Endothelial cell of umbilical vein (primary cell): Measurements from ENCODE around the gene COX7A2L. TPM values are rescaled to one million over a fixed set of nuclear protein-coding genes. Genes with fewer than 3 reads are reported as not detected.

Source experiments
- BruUV-seq: library from RNA; stranded (reverse); fragments of 400-500 nt; replicated peaks from 2 replicates; lab custom pipeline; 2021; lab: Mats Ljungman, UMichigan
- CTCF ChIA-PET: fragments of 300-600, 350-600 bp; sonication (Branson Sonifier 250); formaldehyde crosslinking; loops from one replicate; lab custom pipeline; 2021; ENCODE audit warnings: antibody characterized with exemption, inconsistent platforms; lab: Charles Lee
- POLR2A ChIA-PET: fragments of 300-600, 350-600 bp; sonication (Branson Sonifier 250); formaldehyde crosslinking; loops from one replicate; lab custom pipeline; 2021; ENCODE audit warnings: antibody characterized with exemption, inconsistent platforms; lab: Charles Lee
- DNase-seq: peaks from one replicate; pipeline ENCODE4 v3.0.0-alpha.2; 2011; ENCODE audit warnings: low read depth, low spot score
- FAIRE-seq: peaks from 2 replicates; lab custom pipeline; 2011; peaks lifted over from hg19 to GRCh38; lab: Jason Lieb, UNC
- H2AFZ ChIP-seq: 2 replicates; pipeline ENCODE4 v1.6.0; 2012; ENCODE audit warnings: low read depth, low read length, control low read depth, inconsistent platforms
- H3K27ac ChIP-seq: 2 replicates; pipeline ENCODE4 v1.5.1; 2011; ENCODE audit warnings: low read depth, mild to moderate bottlenecking, control low read depth, low read length, moderate library complexity; ENCODE audit not compliant: insufficient read depth
- H3K27me3 ChIP-seq, 2 experiments: 2 replicates each; pipeline versions ENCODE4 v1.6.0 to v1.6.1; 2011; ENCODE audit warnings: low read length in 2 of 2, mixed read lengths in 1 of 2; ENCODE audit not compliant: control insufficient read depth in 2 of 2, insufficient read depth in 2 of 2
- H3K36me3 ChIP-seq, 2 experiments: 2 replicates in 1 of 2; 3 replicates in 1 of 2; pipeline ENCODE4 v1.5.1; 2011; ENCODE audit warnings: low read length in 2 of 2, mild to moderate bottlenecking in 1 of 2, moderate library complexity in 1 of 2; ENCODE audit not compliant: control insufficient read depth in 2 of 2, insufficient read depth in 2 of 2; ENCODE audit errors: extremely low read depth in 1 of 2
- H3K4me1 ChIP-seq: 3 replicates; pipeline ENCODE4 v1.5.1; 2011; ENCODE audit warnings: mild to moderate bottlenecking, low read length; ENCODE audit not compliant: control insufficient read depth, insufficient read depth; ENCODE audit errors: extremely low read depth
- H3K4me2 ChIP-seq: 2 replicates; pipeline ENCODE4 v1.6.1; 2011; ENCODE audit warnings: low read length, control low read depth, mixed read lengths; ENCODE audit not compliant: insufficient read depth
- H3K4me3 ChIP-seq, 3 experiments: fragments of 200-600 bp in 1 of 3; sonication (generic), shearing (Covaris generic) in 1 of 3; replicated peaks in 1 of 3; 2 replicates each; pipeline ENCODE4 v1.5.1; 2011 to 2016; ENCODE audit warnings: control low read depth in 3 of 3, low read length in 3 of 3, mild to moderate bottlenecking in 2 of 3, inconsistent platforms in 1 of 3, low read depth in 1 of 3, moderate library complexity in 1 of 3; ENCODE audit not compliant: insufficient read depth in 1 of 3
- H3K79me2 ChIP-seq: 2 replicates; pipeline ENCODE4 v1.6.0; 2012; ENCODE audit warnings: low read length, inconsistent platforms; ENCODE audit not compliant: control insufficient read depth, insufficient read depth
- H3K9ac ChIP-seq: replicated peaks from 2 replicates; pipeline ENCODE3; 2011; ENCODE audit warnings: low read length, control low read depth; ENCODE audit not compliant: insufficient read depth; ENCODE audit errors: extremely low read depth
- H3K9me1 ChIP-seq: replicated peaks from 3 replicates; pipeline ENCODE4 v1.6.0; 2011; ENCODE audit warnings: mild to moderate bottlenecking, low read length; ENCODE audit not compliant: control insufficient read depth, insufficient read depth; ENCODE audit errors: extremely low read depth
- H3K9me3 ChIP-seq: replicated peaks from 2 replicates; pipeline ENCODE4 v1.5.1; 2012; ENCODE audit warnings: low read length, inconsistent platforms; ENCODE audit not compliant: control insufficient read depth, insufficient read depth
- H4K20me1 ChIP-seq: replicated peaks from 2 replicates; pipeline ENCODE3; 2011; ENCODE audit warnings: mild to moderate bottlenecking, low read length; ENCODE audit not compliant: control insufficient read depth, insufficient read depth; ENCODE audit errors: extremely low read depth
- EZH2 ChIP-seq: IDR thresholded peaks from 2 replicates; pipeline ENCODE4 v1.6.1; 2012; ENCODE audit warnings: borderline replicate concordance, low read depth, mild to moderate bottlenecking, moderate library complexity, low read length, inconsistent platforms; ENCODE audit not compliant: severe bottlenecking
- FOS ChIP-seq: IDR thresholded peaks from 2 replicates; pipeline ENCODE4 v1.6.1; 2011; ENCODE audit warnings: mild to moderate bottlenecking, low read length, moderate library complexity, borderline replicate concordance; ENCODE audit not compliant: insufficient read depth
- JUN ChIP-seq: IDR thresholded peaks from 2 replicates; pipeline ENCODE4 v1.6.1; 2011; ENCODE audit warnings: borderline replicate concordance, low read depth; ENCODE audit not compliant: insufficient read length, insufficient read depth
- MAX ChIP-seq: IDR thresholded peaks from 2 replicates; pipeline ENCODE4 v1.6.1; 2011; ENCODE audit not compliant: insufficient read depth, insufficient read length
- POLR2A ChIP-seq: IDR thresholded peaks from 2 replicates; pipeline ENCODE4 v1.6.1; 2012; ENCODE audit warnings: low read depth, mild to moderate bottlenecking, control low read depth, low read length
- POLR2AphosphoS5 ChIP-seq: IDR thresholded peaks from 2 replicates; pipeline ENCODE4 v1.6.1; 2012; ENCODE audit warnings: low read depth, mild to moderate bottlenecking, control low read depth, low read length, moderate library complexity; ENCODE audit not compliant: insufficient read depth
- dilution Hi-C: fragments of 300-500 bp; cut with MboI; formaldehyde crosslinking; loops from one replicate; pipeline ENCODE4 v1.15.0; 2019; ENCODE audit warnings: low sequenced_read_pairs; ENCODE audit not compliant: extremely low pct_ligation_motif_present
- intact Hi-C: fragments of 100-400 bp; cut with micrococcal nuclease; formaldehyde crosslinking; loops from one replicate; pipeline ENCODE4 v1.10.0; 2022
- polyA plus RNA-seq, 4 experiments: library from polyadenylated mRNA; depleted of rRNA in 3 of 4; stranded (reverse) in 3 of 4; unstranded in 1 of 4; fragments of >200 nt; gene quantifications; 2 replicates each; pipeline versions ENCODE4 v1.2.1 to v1.2.3, GENCODE V29; 2011 to 2012; ENCODE audit warnings: missing spikeins in 1 of 4
- total RNA-seq: library from RNA; stranded (reverse); gene quantifications from 2 replicates; pipeline ENCODE4 v1.2.3, GENCODE V29; 2021
- TF ChIP-seq, protein P1 (sequence below), 2 donors: IDR thresholded peaks; 1 replicate in 1 of 2; 2 replicates in 1 of 2; pipeline ENCODE4 v1.5.1; 2011; ENCODE audit warnings: low read length in 2 of 2, mild to moderate bottlenecking in 2 of 2, moderate library complexity in 2 of 2, control low read depth in 1 of 2, inconsistent platforms in 1 of 2, low read depth in 1 of 2; ENCODE audit not compliant: insufficient read depth in 1 of 2; ENCODE audit errors: extremely low read depth in 1 of 2

Gene COX7A2L
- total and polyA plus RNA-seq, 2 donors (not counting 3 experiments of a cell fraction or from before 2014, with no cell fraction given): 94.2 to 119 TPM

GRCh38 chr2:42369532-42370229 is 8.7 kb upstream of the COX7A2L start:
- FAIRE-seq: peak; percentile 8
- Histone ChIP-seq H3K9me1 (no peaks in the 10 kb centered on the region), H3K27ac (no peak overlapping the region), H4K20me1 (no peaks in the 10 kb centered on the region), H3K9me3 (no peaks in the 10 kb centered on the region), H3K27me3 (peaks cover 6 to 10% of the 10 kb centered on the region in 2 experiments), H3K4me2 (no peak overlapping the region), H3K79me2 (no peaks in the 10 kb centered on the region), H3K4me3 (no peak overlapping the region), H3K9ac (no peak overlapping the region), H2AFZ (no peak overlapping the region), H3K36me3 (no peaks in the 10 kb centered on the region), H3K4me1 (no peaks in the 10 kb centered on the region)
- DNase-seq: no peak
- no TSS peak for BruUV-seq
- ChIA-PET CTCF (interaction anchor here (1.0 to 1.2 kb wide), 2 partner anchors 13 to 37 kb away, joined by 4 read pairs; no protein-coding TSS in a partner anchor), POLR2A (no interaction called here)
- intact Hi-C loops: no loop called here
- no peak for TF ChIP-seq FOS
- no peak for TF ChIP-seq POLR2A
- no peak for TF ChIP-seq EZH2
- dilution Hi-C loops: no loop called here

- Histone ChIP-seq H3K9ac (no peak overlapping the region), H3K4me2 (no peak overlapping the region), H3K27me3 (peaks cover 6 to 10% of the 10 kb centered on the region in 2 experiments), H3K9me3 (no peaks in the 10 kb centered on the region), H4K20me1 (no peaks in the 10 kb centered on the region), H3K27ac (no peak overlapping the region), H2AFZ (peak overlapping the region; percentile 37), H3K4me3 (no peak overlapping the region), H3K79me2 (no peaks in the 10 kb centered on the region), H3K9me1 (no peaks in the 10 kb centered on the region), H3K4me1 (no peaks in the 10 kb centered on the region), H3K36me3 (no peaks in the 10 kb centered on the region)
- FAIRE-seq (peak; percentile 79), DNase-seq (peak; percentile 68)
- CTCF ChIA-PET: interaction anchor here (0.6 to 1.2 kb wide), 3 partner anchors 12 to 425 kb away, joined by 3 to 4 read pairs (median 4); no protein-coding TSS in a partner anchor
- dilution Hi-C loops (no loop called here), intact Hi-C loops (no loop called here)
- POLR2A ChIA-PET: no interaction called here
- TF ChIP-seq, protein P1, sequence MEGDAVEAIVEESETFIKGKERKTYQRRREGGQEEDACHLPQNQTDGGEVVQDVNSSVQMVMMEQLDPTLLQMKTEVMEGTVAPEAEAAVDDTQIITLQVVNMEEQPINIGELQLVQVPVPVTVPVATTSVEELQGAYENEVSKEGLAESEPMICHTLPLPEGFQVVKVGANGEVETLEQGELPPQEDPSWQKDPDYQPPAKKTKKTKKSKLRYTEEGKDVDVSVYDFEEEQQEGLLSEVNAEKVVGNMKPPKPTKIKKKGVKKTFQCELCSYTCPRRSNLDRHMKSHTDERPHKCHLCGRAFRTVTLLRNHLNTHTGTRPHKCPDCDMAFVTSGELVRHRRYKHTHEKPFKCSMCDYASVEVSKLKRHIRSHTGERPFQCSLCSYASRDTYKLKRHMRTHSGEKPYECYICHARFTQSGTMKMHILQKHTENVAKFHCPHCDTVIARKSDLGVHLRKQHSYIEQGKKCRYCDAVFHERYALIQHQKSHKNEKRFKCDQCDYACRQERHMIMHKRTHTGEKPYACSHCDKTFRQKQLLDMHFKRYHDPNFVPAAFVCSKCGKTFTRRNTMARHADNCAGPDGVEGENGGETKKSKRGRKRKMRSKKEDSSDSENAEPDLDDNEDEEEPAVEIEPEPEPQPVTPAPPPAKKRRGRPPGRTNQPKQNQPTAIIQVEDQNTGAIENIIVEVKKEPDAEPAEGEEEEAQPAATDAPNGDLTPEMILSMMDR (IDR thresholded peaks at IDR 0.05; ENCODE audit: extremely low read depth in 1 of 2, insufficient read depth in 1 of 2, low read depth in 1 of 2, low read length in 2 of 2): no peak
- TF ChIP-seq JUN: no peak
- TF ChIP-seq EZH2: no peak
- TF ChIP-seq MAX: no peak
- TF ChIP-seq POLR2AphosphoS5: no peak
- no peak for TF ChIP-seq FOS
- no TSS peak for BruUV-seq
Measured at GRCh38 chr2:42368817-42369531, 8.0 kb upstream of the COX7A2L start.
